Measurements from ENCODE around the gene HECTD3.

The HECTD3 gene

DNA sequence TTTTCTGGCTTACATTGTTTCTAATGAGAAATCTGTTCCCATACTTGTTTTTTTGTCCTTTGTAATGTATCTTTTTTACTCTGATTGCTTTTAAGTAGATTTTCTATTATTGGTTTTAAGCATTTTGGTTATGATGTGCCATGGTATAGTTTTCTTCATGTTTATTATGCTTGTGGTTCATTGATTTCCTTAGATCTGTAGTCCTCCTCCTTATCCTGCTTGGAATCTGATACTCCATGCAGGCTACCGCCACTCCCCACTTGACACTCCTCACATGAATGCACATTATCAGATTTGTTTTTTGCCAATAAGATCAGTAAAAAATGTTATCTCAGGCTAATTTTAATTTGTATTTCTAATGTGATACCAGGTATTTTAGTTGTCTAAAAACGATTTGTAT lies 21.7 kb upstream of the HECTD3 start:
- TF ChIP-seq CTCF (conservative IDR thresholded peaks at IDR 0.05; ENCODE audit: low read length), result no peak
- no peak for DNase-seq (ENCODE audit: low read depth)

DNA sequence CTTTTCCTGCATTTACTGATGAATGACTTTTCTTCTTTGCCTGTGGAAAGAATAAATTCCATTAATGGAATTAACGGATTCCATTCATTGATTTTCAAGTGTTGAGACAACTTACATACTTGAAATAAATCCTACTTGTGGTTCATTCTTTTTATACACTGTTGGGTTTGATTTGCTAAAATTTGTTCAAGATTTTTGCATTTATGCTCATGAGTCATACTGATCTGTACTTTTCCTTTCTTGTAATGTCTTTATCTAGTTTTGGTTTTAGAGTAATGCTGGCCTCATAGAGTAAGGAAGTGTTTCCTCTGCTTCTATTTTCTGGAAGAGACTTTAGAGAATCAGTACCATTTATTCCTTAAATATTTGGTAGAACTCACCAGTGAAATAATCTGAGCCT lies 15.3 kb upstream of the HECTD3 start:
- DNase-seq (ENCODE audit: low read depth), result peak; percentile 16
- TF ChIP-seq CTCF (conservative IDR thresholded peaks at IDR 0.05; ENCODE audit: low read length), result no peak

More for the DNA sequence above, 21.7 kb upstream of the HECTD3 start:
- H3K4me3 ChIP-seq (ENCODE audit: low read length), result no peak overlapping the region

GRCh38 chr1:45023663-45024062 lies 12.5 kb upstream of the HECTD3 start:
- TF ChIP-seq CTCF (conservative IDR thresholded peaks at IDR 0.05; ENCODE audit: low read length), result no peak
- no peak for DNase-seq (ENCODE audit: low read depth)
- no peak overlapping the region for H3K4me3 ChIP-seq (ENCODE audit: low read length)

More for the DNA sequence above, 15.3 kb upstream of the HECTD3 start:
- no peak overlapping the region for H3K4me3 ChIP-seq (ENCODE audit: low read length)

- peak; percentile 53 for DNase-seq (ENCODE audit: low read depth)
- no peak overlapping the region for H3K4me3 ChIP-seq (ENCODE audit: low read length)
- TF ChIP-seq CTCF (conservative IDR thresholded peaks at IDR 0.05; ENCODE audit: low read length), result peak; percentile 83
Measured at GRCh38 chr1:45018599-45019230, 7.6 kb upstream of the HECTD3 start.

DNA sequence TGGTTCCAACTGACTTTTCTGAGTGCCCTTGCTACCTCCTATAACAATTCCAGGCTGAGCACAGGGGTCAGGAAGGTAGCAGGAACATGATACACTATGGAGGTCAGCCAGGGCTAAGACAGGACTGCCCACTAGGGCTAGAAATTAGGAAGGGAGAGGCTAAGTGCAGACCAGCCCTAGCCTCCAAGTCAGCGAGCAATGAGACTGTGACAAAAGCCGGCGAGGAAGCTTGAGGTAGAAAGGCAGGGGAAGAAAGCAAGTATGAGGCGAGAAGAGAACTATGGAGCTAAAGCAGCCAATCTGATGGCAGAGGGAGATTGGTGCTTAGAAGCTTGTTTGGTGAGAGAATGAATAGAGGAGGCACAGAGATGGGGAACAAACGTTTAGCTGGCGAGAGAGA lies 5.6 kb upstream of the HECTD3 start:
- no peak for TF ChIP-seq CTCF (conservative IDR thresholded peaks at IDR 0.05; ENCODE audit: low read length)
- H3K4me3 ChIP-seq (ENCODE audit: low read length), result no peak overlapping the region
- no peak for DNase-seq (ENCODE audit: low read depth)

GRCh38 chr1:45016090-45016697 lies 5.1 kb upstream of the HECTD3 start:
- no peak for TF ChIP-seq CTCF (conservative IDR thresholded peaks at IDR 0.05; ENCODE audit: low read length)
- no peak overlapping the region for H3K4me3 ChIP-seq (ENCODE audit: low read length)
- DNase-seq (ENCODE audit: low read depth), result no peak

DNA sequence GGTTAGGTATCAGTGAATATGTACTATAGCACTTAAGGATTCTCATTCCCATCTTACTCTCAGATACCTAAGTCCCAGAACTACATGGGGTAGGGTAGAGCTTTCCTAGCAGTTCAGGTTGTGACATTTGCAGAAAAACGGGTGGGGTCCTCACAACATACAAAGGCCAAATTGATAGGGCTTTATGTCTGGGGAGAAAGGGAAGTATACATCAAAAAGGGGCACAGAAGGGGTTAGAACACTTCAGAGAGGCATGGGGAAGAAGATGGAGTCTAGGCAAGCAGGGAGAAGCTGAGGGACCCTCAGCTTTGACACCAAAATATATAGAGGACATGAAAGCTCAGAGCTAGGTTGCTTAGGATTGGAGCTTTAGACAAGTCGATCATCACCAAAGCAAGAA lies 4.6 kb upstream of the HECTD3 start:
- H3K4me3 ChIP-seq (ENCODE audit: low read length), result no peak overlapping the region
- no peak for DNase-seq (ENCODE audit: low read depth)
- no peak for TF ChIP-seq CTCF (conservative IDR thresholded peaks at IDR 0.05; ENCODE audit: low read length)

All from AG10803 (cell line).